ENCODE measurements around the gene IP6K1.
"Not testable (repeated sequence)": the region's sequence is repeated elsewhere in the genome, so short reads cannot be mapped to it uniquely, and the experiment has no call there.

The IP6K1 gene

GRCh38 chr3:49706456-49707112 is 79.8 kb downstream of the IP6K1 start:
- no peak for DNase-seq

- DNase-seq: no peak
These were observed 80.9 kb downstream of the IP6K1 start for GRCh38 chr3:49705390-49705960.

- no peak for DNase-seq
These were observed 81.7 kb downstream of the IP6K1 start for GRCh38 chr3:49704629-49705028.

GRCh38 chr3:49703956-49704355 is 82.4 kb downstream of the IP6K1 start:
- no peak for DNase-seq

GRCh38 chr3:49703443-49703927 is 82.9 kb downstream of the IP6K1 start:
- DNase-seq: no peak

GRCh38 chr3:49702672-49703071 is 83.7 kb downstream of the IP6K1 start:
- no peak for DNase-seq

GRCh38 chr3:49701388-49702077 is 84.8 kb downstream of the IP6K1 start:
- DNase-seq: no peak

GRCh38 chr3:49700453-49701128 is 85.8 kb downstream of the IP6K1 start:
- no peak for DNase-seq

GRCh38 chr3:49700014-49700413 is 86.3 kb downstream of the IP6K1 start:
- no peak for DNase-seq

GRCh38 chr3:49699281-49699979 is 86.9 kb downstream of the IP6K1 start:
- DNase-seq: no peak

GRCh38 chr3:49695350-49696015 is 90.9 kb downstream of the IP6K1 start:
- DNase-seq: not testable (repeated sequence)

GRCh38 chr3:49694409-49695070 is 91.8 kb downstream of the IP6K1 start:
- DNase-seq: not testable (repeated sequence)

GRCh38 chr3:49691481-49691880 is 94.9 kb downstream of the IP6K1 start:
- not testable (repeated sequence) for DNase-seq

GRCh38 chr3:49690856-49691255 is 95.5 kb downstream of the IP6K1 start:
- DNase-seq: not testable (repeated sequence)

- not testable (repeated sequence) for DNase-seq
These were observed 96.3 kb downstream of the IP6K1 start for GRCh38 chr3:49689908-49690624.

- no peak for DNase-seq
These were observed 97.1 kb downstream of the IP6K1 start, which contains the start of the genes MST1 and RNF123 for GRCh38 chr3:49689046-49689907. TSS of gene MST1 (minus strand) at chr3:49689474. CDS start at chr3:49688691, 783 bp downstream. TSS of gene RNF123 (plus strand) at chr3:49689557. CDS start at chr3:49691166, 1,609 bp downstream.

GRCh38 chr3:49688338-49689045 is 97.8 kb downstream of the IP6K1 start:
- not testable (repeated sequence) for DNase-seq

GRCh38 chr3:49687424-49687795 is 98.9 kb downstream of the IP6K1 start:
- DNase-seq: not testable (repeated sequence)

Measured in activated gamma-delta T cell (primary cell).